Endodermal cell (in vitro differentiated cells): ENCODE measurements around the gene EFNB2. TPM values are rescaled to one million over a fixed set of nuclear protein-coding genes. Genes with fewer than 3 reads are reported as not detected.

Source experiments
- DNase-seq: peaks from one replicate; pipeline ENCODE4 v3.0.0-alpha.2; 2017
- H3K27ac ChIP-seq: 2 replicates; pipeline ENCODE4 v1.5.1; 2013; ENCODE audit warnings: mild to moderate bottlenecking, low read depth, low read length, moderate library complexity
- H3K27me3 ChIP-seq: 2 replicates; pipeline ENCODE4 v1.6.1; 2013; ENCODE audit warnings: mild to moderate bottlenecking, low read length, moderate library complexity; ENCODE audit not compliant: insufficient read depth, control insufficient read depth, poor library complexity, severe bottlenecking
- H3K36me3 ChIP-seq: 2 replicates; pipeline ENCODE4 v1.7.0; 2013; ENCODE audit warnings: mild to moderate bottlenecking, low read length, moderate library complexity; ENCODE audit not compliant: control insufficient read depth, insufficient read depth
- H3K4me1 ChIP-seq: one replicate; pipeline ENCODE4 v1.7.0; 2013; ENCODE audit warnings: low read length; ENCODE audit not compliant: control insufficient read depth, insufficient read depth
- H3K4me3 ChIP-seq: 2 replicates; pipeline ENCODE4 v1.5.1; 2013; ENCODE audit warnings: mild to moderate bottlenecking, low read length, moderate library complexity
- H3K9ac ChIP-seq: 2 replicates; pipeline ENCODE4 v1.6.1; 2013; ENCODE audit warnings: mild to moderate bottlenecking, low read length, moderate library complexity; ENCODE audit not compliant: poor library complexity, severe bottlenecking; ENCODE audit errors: extremely low read depth
- H3K9me3 ChIP-seq: 2 replicates; pipeline ENCODE4 v1.6.1; 2013; ENCODE audit warnings: mild to moderate bottlenecking, low read length, moderate library complexity; ENCODE audit not compliant: control insufficient read depth
- H3K27ac Mint-ChIP-seq: 2 replicates; pipeline ENCODE4 v1.8.0; 2020; ENCODE audit warnings: mixed read lengths
- H3K27me3 Mint-ChIP-seq: 2 replicates; pipeline ENCODE4 v1.8.0; 2021; ENCODE audit warnings: mild to moderate bottlenecking, mixed read lengths; ENCODE audit not compliant: insufficient read depth
- H3K36me3 Mint-ChIP-seq: 2 replicates; pipeline ENCODE4 v1.8.0; 2020; ENCODE audit warnings: low read depth, mixed read lengths
- H3K4me1 Mint-ChIP-seq: 2 replicates; pipeline ENCODE4 v1.8.0; 2020; ENCODE audit warnings: mixed read lengths
- H3K4me3 Mint-ChIP-seq: 2 replicates; pipeline ENCODE4 v1.8.0; 2020; ENCODE audit warnings: mild to moderate bottlenecking, moderate library complexity, mixed read lengths
- H3K9me3 Mint-ChIP-seq: 2 replicates; pipeline ENCODE4 v1.8.0; 2020; ENCODE audit warnings: mild to moderate bottlenecking, mixed read lengths
- WGBS, 2 experiments: methylation state at CpG; one replicate each; pipeline versions ENCODE4 v1.1.5 to v1.1.7; 2013; ENCODE audit warnings: missing lambda C conversion rate in 2 of 2, mixed read lengths in 1 of 2; ENCODE audit not compliant: insufficient coverage in 1 of 2, insufficient read length in 1 of 2; 5-methylcytosine and 5-hydroxymethylcytosine counted together
- total RNA-seq, 2 donors: library from RNA; stranded (reverse); fragmentation: NEBNext Ultra II Directional in 1 of 2; extraction: Animal tissue kit (Norgen Biotek cat#: 25700) in 1 of 2; gene quantifications; 2 replicates in 1 of 2; 3 replicates in 1 of 2; pipeline ENCODE4 v1.2.1, GENCODE V29; 2021
- TF ChIP-seq, protein P1 (sequence below): fragments of 200-600 bp; sonication (generic); conservative IDR thresholded peaks from 2 replicates; pipeline ENCODE4 v1.5.0; 2021; ENCODE audit warnings: antibody characterized with exemption, mild to moderate bottlenecking

EFNB2 gene
- total RNA-seq, 2 donors from 2014 or later, result 0.84 to 3.1 TPM

DNA sequence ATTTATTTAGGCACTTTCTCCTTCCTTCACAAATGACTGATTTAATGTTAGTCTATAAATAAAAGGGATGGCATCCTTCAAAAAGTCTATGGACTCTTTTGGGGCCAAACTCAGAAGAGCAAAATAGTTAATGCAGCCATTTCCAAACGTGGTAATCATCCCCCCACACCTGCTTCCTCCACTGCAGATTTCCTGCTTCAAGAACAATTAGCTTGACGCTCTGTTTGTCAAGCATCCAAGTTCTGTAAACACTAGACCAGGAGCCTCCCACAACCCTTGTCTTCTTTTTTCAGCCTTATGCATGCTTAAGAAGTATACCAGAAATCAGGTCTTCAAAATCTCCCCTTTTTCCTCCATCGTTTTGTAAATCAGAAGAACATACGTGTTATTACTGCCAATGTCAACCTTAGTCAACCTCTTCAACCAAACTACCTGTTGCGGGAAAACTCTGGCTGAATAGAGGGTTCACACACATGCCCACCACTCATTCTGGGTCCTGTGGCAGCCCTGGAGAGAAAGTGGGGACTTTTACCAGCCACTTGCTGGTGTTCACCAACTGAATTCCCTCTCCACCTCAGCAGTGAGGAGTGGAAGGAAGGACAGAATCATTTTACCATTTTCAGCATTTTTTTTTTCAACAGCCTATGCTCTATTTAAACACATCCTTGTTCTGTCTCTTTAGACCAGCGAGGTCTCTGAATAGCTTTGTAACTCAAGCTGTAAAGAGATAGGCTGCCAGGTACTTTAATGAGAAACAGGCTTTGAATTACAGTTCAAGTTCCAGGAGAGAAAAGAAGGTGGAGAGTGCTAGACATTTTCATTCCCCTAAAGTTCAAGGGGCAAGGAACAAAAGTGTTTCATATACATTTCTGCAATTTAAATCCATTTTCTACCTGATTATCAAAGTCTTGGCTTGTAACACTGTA, 39.1 kb downstream of the EFNB2 start:
- Histone ChIP-seq H3K9me3 (no peaks in the 10 kb centered on the region), H3K27me3 (no peaks in the 10 kb centered on the region), H3K4me1 (peaks cover 4% of the 10 kb centered on the region), H3K9ac (no peak overlapping the region), H3K4me3 (no peak overlapping the region), H3K27ac (no peak overlapping the region), H3K36me3 (peaks cover 12% of the 10 kb centered on the region)
- no peak for DNase-seq
- Mint-ChIP-seq H3K36me3 (peaks cover 7% of the 10 kb centered on the region), H3K4me3 (no peak overlapping the region), H3K9me3 (no peaks in the 10 kb centered on the region), H3K27ac (no peak overlapping the region), H3K27me3 (peaks cover 4% of the 10 kb centered on the region), H3K4me1 (peaks cover 54% of the 10 kb centered on the region)
- TF ChIP-seq, protein P1, sequence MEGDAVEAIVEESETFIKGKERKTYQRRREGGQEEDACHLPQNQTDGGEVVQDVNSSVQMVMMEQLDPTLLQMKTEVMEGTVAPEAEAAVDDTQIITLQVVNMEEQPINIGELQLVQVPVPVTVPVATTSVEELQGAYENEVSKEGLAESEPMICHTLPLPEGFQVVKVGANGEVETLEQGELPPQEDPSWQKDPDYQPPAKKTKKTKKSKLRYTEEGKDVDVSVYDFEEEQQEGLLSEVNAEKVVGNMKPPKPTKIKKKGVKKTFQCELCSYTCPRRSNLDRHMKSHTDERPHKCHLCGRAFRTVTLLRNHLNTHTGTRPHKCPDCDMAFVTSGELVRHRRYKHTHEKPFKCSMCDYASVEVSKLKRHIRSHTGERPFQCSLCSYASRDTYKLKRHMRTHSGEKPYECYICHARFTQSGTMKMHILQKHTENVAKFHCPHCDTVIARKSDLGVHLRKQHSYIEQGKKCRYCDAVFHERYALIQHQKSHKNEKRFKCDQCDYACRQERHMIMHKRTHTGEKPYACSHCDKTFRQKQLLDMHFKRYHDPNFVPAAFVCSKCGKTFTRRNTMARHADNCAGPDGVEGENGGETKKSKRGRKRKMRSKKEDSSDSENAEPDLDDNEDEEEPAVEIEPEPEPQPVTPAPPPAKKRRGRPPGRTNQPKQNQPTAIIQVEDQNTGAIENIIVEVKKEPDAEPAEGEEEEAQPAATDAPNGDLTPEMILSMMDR, result no peak
- 80 to 85% methylated on average over 3 to 6 of the region's 6 CpGs for WGBS, 2 experiments

DNA sequence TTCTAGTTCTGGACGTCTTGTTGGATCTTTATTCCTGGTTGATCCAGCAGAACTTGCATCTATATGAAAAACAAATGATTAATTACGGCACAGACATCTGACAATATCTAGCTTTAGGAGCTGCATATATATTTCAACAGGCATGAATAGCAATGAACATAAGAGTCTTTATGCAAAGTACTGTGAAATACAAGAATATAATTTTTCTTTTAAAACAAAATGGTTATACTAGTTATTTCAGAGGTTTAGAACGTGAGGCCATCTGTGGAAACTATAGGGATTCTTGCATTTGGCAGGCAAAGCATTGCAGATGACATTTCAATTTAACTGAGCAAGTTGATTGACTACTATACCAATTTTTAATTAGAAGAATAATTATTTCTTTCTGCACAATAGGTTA, 40.5 kb downstream of the EFNB2 start:
- Mint-ChIP-seq H3K4me1 (peaks cover 51% of the 10 kb centered on the region), H3K36me3 (peaks cover 7% of the 10 kb centered on the region), H3K4me3 (no peak overlapping the region), H3K27ac (no peak overlapping the region), H3K27me3 (peaks cover 4% of the 10 kb centered on the region), H3K9me3 (no peaks in the 10 kb centered on the region)
- no peaks in the 10 kb centered on the region for H3K27me3 ChIP-seq
- no peak overlapping the region for H3K27ac ChIP-seq
- H3K4me3 ChIP-seq, result no peak overlapping the region
- no peak overlapping the region for H3K9ac ChIP-seq
- H3K9me3 ChIP-seq, result no peaks in the 10 kb centered on the region
- TF ChIP-seq, protein P1, result no peak
- H3K36me3 ChIP-seq, result peaks cover 15% of the 10 kb centered on the region
- H3K4me1 ChIP-seq, result peaks cover 2% of the 10 kb centered on the region
- WGBS, 2 experiments, result 84 to 93% methylated on average over 2 to 3 of the region's 3 CpGs
- no peak for DNase-seq

DNA sequence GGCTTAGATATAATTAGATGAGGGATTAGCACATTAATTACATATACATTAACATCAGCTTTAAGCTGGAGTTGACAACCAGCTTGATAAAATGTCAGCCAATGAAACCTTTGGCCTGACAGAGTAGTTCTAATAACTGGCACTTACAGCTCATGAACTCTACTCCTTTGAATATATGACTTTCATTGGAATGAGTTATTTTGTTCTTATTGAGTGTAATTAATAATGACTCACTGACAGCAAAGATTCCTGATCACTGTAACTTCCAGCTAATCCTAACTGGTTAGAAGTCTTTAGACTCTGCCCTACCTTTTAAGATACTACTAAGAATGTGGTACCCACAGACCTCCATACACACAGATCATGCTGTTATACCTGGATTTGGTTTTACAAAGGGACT, 41.0 kb downstream of the EFNB2 start:
- Histone ChIP-seq H3K4me1 (no peaks in the 10 kb centered on the region), H3K36me3 (peaks cover 15% of the 10 kb centered on the region), H3K9me3 (no peaks in the 10 kb centered on the region), H3K27me3 (no peaks in the 10 kb centered on the region), H3K4me3 (no peak overlapping the region), H3K27ac (no peak overlapping the region), H3K9ac (no peak overlapping the region)
- no peak overlapping the region for H3K4me3 Mint-ChIP-seq
- TF ChIP-seq, protein P1, result no peak
- peaks cover 7% of the 10 kb centered on the region for H3K36me3 Mint-ChIP-seq
- H3K27me3 Mint-ChIP-seq, result peaks cover 4% of the 10 kb centered on the region
- no peak for DNase-seq
- H3K9me3 Mint-ChIP-seq, result no peaks in the 10 kb centered on the region
- H3K4me1 Mint-ChIP-seq, result peaks cover 49% of the 10 kb centered on the region
- no peak overlapping the region for H3K27ac Mint-ChIP-seq
